ENCODE results near the gene PDE8B. TPM values are rescaled to one million over a fixed set of nuclear protein-coding genes. Genes with fewer than 3 reads are reported as not detected.

Gene PDE8B
- total and polyA plus RNA-seq, 8 donors = 2.9 to 11.9 (median 6.9) TPM

DNA sequence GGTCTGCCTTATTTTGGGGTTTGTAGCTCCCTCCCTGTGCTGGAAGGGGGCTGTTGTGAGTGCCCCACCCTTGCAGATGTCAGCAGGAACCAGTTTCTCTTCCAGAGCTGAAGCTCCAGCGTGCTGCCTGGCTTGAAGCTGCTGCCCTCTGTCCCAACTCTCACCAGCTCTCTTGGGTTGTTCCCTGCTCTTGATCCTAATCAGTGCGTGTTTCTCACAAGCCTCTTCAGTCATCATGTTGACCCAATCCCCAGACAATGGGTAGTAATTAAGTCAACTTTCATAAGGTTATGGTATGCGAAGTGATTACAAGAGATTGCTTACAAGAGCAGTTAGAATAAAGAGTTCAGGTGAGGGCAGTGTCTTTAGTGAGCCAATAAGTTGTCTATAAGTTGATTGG is 57.0 kb downstream of the PDE8B start:
- no peak for ATAC-seq
- no peak for FAIRE-seq
- no peak overlapping the region for H3K27ac ChIP-seq
- no peak for DNase-seq
- H3K36me3 ChIP-seq = no peaks in the 10 kb centered on the region
- intact Hi-C loops (cut with DNase I) = no loop called here
- H3K4me3 ChIP-seq = no peak overlapping the region
- no peaks in the 10 kb centered on the region for H3K27me3 ChIP-seq
- TF ChIP-seq, protein P1, sequence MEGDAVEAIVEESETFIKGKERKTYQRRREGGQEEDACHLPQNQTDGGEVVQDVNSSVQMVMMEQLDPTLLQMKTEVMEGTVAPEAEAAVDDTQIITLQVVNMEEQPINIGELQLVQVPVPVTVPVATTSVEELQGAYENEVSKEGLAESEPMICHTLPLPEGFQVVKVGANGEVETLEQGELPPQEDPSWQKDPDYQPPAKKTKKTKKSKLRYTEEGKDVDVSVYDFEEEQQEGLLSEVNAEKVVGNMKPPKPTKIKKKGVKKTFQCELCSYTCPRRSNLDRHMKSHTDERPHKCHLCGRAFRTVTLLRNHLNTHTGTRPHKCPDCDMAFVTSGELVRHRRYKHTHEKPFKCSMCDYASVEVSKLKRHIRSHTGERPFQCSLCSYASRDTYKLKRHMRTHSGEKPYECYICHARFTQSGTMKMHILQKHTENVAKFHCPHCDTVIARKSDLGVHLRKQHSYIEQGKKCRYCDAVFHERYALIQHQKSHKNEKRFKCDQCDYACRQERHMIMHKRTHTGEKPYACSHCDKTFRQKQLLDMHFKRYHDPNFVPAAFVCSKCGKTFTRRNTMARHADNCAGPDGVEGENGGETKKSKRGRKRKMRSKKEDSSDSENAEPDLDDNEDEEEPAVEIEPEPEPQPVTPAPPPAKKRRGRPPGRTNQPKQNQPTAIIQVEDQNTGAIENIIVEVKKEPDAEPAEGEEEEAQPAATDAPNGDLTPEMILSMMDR (IDR thresholded peaks at IDR 0.05) = no peak
- no peaks in the 10 kb centered on the region for H3K4me1 ChIP-seq
- 65 to 76% methylated on average over 3 of the region's 3 CpGs for WGBS, 2 donors
- H3K9me3 ChIP-seq = no peaks in the 10 kb centered on the region

DNA sequence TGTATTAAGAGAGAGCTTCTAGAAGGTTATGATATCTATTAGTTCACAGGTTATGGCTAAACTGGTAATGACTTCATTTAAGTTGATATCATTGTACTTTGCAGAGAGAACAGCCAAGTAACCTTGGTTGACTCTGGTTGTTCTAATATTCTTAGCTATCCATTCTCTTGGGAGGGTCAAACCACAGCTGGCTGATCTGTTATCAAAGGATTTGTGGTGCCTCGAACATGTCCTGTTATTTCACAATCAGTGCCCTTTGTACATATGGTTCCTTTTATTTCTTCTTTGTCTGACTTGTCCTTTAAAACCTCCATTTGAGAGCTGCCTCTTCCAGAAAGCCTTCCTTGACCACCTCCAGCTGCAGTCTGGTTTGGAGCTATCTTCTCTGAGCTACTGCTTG is 61.7 kb downstream of the PDE8B start:
- intact Hi-C loops (cut with DNase I) = no loop called here
- TF ChIP-seq, protein P1 (IDR thresholded peaks at IDR 0.05) = no peak
- H3K4me1 ChIP-seq = no peaks in the 10 kb centered on the region
- no peak overlapping the region for H3K27ac ChIP-seq
- H3K9me3 ChIP-seq = no peaks in the 10 kb centered on the region
- H3K36me3 ChIP-seq = no peaks in the 10 kb centered on the region
- no peak for ATAC-seq
- H3K27me3 ChIP-seq = no peaks in the 10 kb centered on the region
- H3K4me3 ChIP-seq = no peak overlapping the region
- DNase-seq = no peak
- WGBS, 2 donors = 36 to 57% methylated on average over 1 of the region's 1 CpG
- no peak for FAIRE-seq

DNA sequence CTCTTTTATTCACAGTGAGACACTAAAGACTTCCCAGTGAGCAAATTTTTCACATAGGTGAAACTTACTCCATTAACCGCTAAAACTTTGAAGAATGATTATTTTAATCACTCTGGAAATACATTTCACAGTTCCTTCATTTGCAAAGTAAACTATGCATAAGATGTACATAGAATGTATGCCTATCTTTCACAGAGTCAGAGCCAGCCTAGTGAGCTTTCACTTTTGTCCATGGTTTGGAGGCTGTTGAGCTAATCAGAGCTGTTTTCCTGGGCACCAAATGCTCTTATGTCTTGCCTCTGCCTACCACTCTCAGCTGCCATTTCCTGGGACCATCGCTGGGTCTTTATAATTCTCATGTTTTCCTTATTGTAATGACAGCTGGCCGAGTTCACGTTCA is 67.3 kb downstream of the PDE8B start:
- intact Hi-C loops (cut with DNase I) = no loop called here
- no peak overlapping the region for H3K4me3 ChIP-seq
- no peaks in the 10 kb centered on the region for H3K4me1 ChIP-seq
- FAIRE-seq (no peak), DNase-seq (no peak), ATAC-seq (no peak)
- WGBS, 2 donors = 74 to 81% methylated on average over 4 of the region's 4 CpGs
- H3K9me3 ChIP-seq = no peaks in the 10 kb centered on the region
- no peak overlapping the region for H3K27ac ChIP-seq
- TF ChIP-seq, protein P1 (IDR thresholded peaks at IDR 0.05) = no peak
- no peaks in the 10 kb centered on the region for H3K36me3 ChIP-seq
- no peaks in the 10 kb centered on the region for H3K27me3 ChIP-seq

DNA sequence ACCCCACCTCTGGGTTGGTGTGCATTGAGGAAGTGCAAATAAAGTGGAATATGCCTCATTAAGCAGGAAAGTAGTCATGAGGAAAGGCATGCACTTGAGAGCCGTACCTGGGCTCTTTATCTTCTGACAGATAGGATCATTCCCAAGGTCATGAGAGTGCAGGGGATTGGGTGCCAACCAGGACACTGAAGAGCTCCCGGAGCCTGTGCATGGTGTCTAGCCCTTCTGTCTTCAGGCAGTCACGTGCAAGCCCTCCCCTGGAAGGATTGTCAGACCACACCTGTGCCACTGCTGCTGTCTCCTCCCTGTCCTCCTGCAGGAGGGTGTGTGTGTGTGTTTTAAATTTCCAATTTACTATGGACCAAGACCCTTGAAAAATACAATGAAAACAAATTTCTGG is 69.6 kb downstream of the PDE8B start:
- DNase-seq = no peak
- FAIRE-seq = no peak
- no peaks in the 10 kb centered on the region for H3K36me3 ChIP-seq
- TF ChIP-seq, protein P1 (IDR thresholded peaks at IDR 0.05) = no peak
- no peak overlapping the region for H3K27ac ChIP-seq
- no peak overlapping the region for H3K4me3 ChIP-seq
- peak in 2 of 4 donors; percentile 20 to 35 for ATAC-seq
- 36 to 58% methylated on average over 3 of the region's 3 CpGs for WGBS, 2 donors
- intact Hi-C loops (cut with DNase I) = no loop called here
- no peaks in the 10 kb centered on the region for H3K4me1 ChIP-seq
- H3K9me3 ChIP-seq = no peaks in the 10 kb centered on the region
- H3K27me3 ChIP-seq = no peaks in the 10 kb centered on the region

DNA sequence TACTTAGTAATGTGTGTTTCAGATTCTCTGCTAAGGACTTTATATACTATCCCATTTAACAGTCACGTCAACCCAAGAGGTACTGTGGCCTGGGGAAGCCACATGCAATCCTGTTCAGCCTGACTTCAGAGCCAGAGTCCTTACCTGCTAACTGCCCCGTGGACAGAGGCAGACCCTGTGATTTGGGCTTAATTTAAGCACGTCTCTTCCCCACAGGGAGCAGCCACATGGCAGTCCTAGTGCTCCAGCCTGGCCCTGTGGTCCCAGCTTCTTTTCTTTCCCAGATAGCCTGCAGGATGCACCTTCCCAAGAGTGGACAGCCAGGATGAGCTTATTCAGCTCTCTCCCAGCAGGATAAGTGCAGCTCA is 71.5 kb downstream of the PDE8B start:
- no peaks in the 10 kb centered on the region for H3K4me1 ChIP-seq
- 57 to 61% methylated on average over 3 of the region's 3 CpGs for WGBS, 2 donors
- no peaks in the 10 kb centered on the region for H3K36me3 ChIP-seq
- H3K4me3 ChIP-seq = no peak overlapping the region
- H3K27ac ChIP-seq = peak overlapping the region in 2 of 4 donors; percentile 17 to 20
- ATAC-seq = peak in 1 of 4 donors; percentile 21
- no peaks in the 10 kb centered on the region for H3K27me3 ChIP-seq
- FAIRE-seq = no peak
- DNase-seq = no peak
- TF ChIP-seq, protein P1 (IDR thresholded peaks at IDR 0.05) = no peak
- intact Hi-C loops (cut with DNase I) = no loop called here
- no peaks in the 10 kb centered on the region for H3K9me3 ChIP-seq

Data from pancreas (tissue), 10 donors.